Endodermal cell (in vitro differentiated cells): Measurements from ENCODE around the gene RAB17. TPM values are rescaled to one million over a fixed set of nuclear protein-coding genes. Genes with fewer than 3 reads are reported as not detected.
A peak's percentile ranks its signal among the peaks of the same experiment; 100 is the strongest.

Experiments used
- DNase-seq: peaks from one replicate; pipeline ENCODE4 v3.0.0-alpha.2; 2017
- H3K27ac ChIP-seq: 2 replicates; pipeline ENCODE4 v1.5.1; 2013; ENCODE audit warnings: mild to moderate bottlenecking, low read depth, low read length, moderate library complexity
- H3K27me3 ChIP-seq: 2 replicates; pipeline ENCODE4 v1.6.1; 2013; ENCODE audit warnings: mild to moderate bottlenecking, low read length, moderate library complexity; ENCODE audit not compliant: insufficient read depth, control insufficient read depth, poor library complexity, severe bottlenecking
- H3K36me3 ChIP-seq: 2 replicates; pipeline ENCODE4 v1.7.0; 2013; ENCODE audit warnings: mild to moderate bottlenecking, low read length, moderate library complexity; ENCODE audit not compliant: control insufficient read depth, insufficient read depth
- H3K4me1 ChIP-seq: one replicate; pipeline ENCODE4 v1.7.0; 2013; ENCODE audit warnings: low read length; ENCODE audit not compliant: control insufficient read depth, insufficient read depth
- H3K4me3 ChIP-seq: 2 replicates; pipeline ENCODE4 v1.5.1; 2013; ENCODE audit warnings: mild to moderate bottlenecking, low read length, moderate library complexity
- H3K9ac ChIP-seq: 2 replicates; pipeline ENCODE4 v1.6.1; 2013; ENCODE audit warnings: mild to moderate bottlenecking, low read length, moderate library complexity; ENCODE audit not compliant: poor library complexity, severe bottlenecking; ENCODE audit errors: extremely low read depth
- H3K9me3 ChIP-seq: 2 replicates; pipeline ENCODE4 v1.6.1; 2013; ENCODE audit warnings: mild to moderate bottlenecking, low read length, moderate library complexity; ENCODE audit not compliant: control insufficient read depth
- H3K27ac Mint-ChIP-seq: 2 replicates; pipeline ENCODE4 v1.8.0; 2020; ENCODE audit warnings: mixed read lengths
- H3K27me3 Mint-ChIP-seq: 2 replicates; pipeline ENCODE4 v1.8.0; 2021; ENCODE audit warnings: mild to moderate bottlenecking, mixed read lengths; ENCODE audit not compliant: insufficient read depth
- H3K36me3 Mint-ChIP-seq: 2 replicates; pipeline ENCODE4 v1.8.0; 2020; ENCODE audit warnings: low read depth, mixed read lengths
- H3K4me1 Mint-ChIP-seq: 2 replicates; pipeline ENCODE4 v1.8.0; 2020; ENCODE audit warnings: mixed read lengths
- H3K4me3 Mint-ChIP-seq: 2 replicates; pipeline ENCODE4 v1.8.0; 2020; ENCODE audit warnings: mild to moderate bottlenecking, moderate library complexity, mixed read lengths
- H3K9me3 Mint-ChIP-seq: 2 replicates; pipeline ENCODE4 v1.8.0; 2020; ENCODE audit warnings: mild to moderate bottlenecking, mixed read lengths
- CTCF ChIP-seq: fragments of 200-600 bp; sonication (generic); conservative IDR thresholded peaks from 2 replicates; pipeline ENCODE4 v1.5.0; 2021; ENCODE audit warnings: antibody characterized with exemption, mild to moderate bottlenecking
- WGBS, 2 experiments: methylation state at CpG; one replicate each; pipeline versions ENCODE4 v1.1.5 to v1.1.7; 2013; ENCODE audit warnings: missing lambda C conversion rate in 2 of 2, mixed read lengths in 1 of 2; ENCODE audit not compliant: insufficient coverage in 1 of 2, insufficient read length in 1 of 2; 5-methylcytosine and 5-hydroxymethylcytosine counted together
- total RNA-seq, 2 donors: library from RNA; stranded (reverse); fragmentation: NEBNext Ultra II Directional in 1 of 2; extraction: Animal tissue kit (Norgen Biotek cat#: 25700) in 1 of 2; gene quantifications; 2 replicates in 1 of 2; 3 replicates in 1 of 2; pipeline ENCODE4 v1.2.1, GENCODE V29; 2021

RAB17 gene
- total RNA-seq, 2 donors from 2014 or later, result 235 to 369 TPM

GRCh38 chr2:237629188-237629534 lies 38.6 kb upstream of the RAB17 start:
- WGBS, 2 experiments, result 94% methylated on average over 1 of the region's 1 CpG; no CpG with 5 or more reads in 1 of the 2 experiments
- Histone ChIP-seq H3K36me3 (peaks cover 56% of the 10 kb centered on the region), H3K9me3 (peaks cover 14% of the 10 kb centered on the region), H3K4me1 (peaks cover 6% of the 10 kb centered on the region), H3K27me3 (no peaks in the 10 kb centered on the region), H3K9ac (peak overlapping the region; percentile 70), H3K27ac (no peak overlapping the region), H3K4me3 (peak overlapping the region; percentile 96)
- Mint-ChIP-seq H3K27ac (no peak overlapping the region), H3K4me3 (peak overlapping the region; percentile 77), H3K36me3 (peaks cover 45% of the 10 kb centered on the region), H3K9me3 (peaks cover 5% of the 10 kb centered on the region), H3K4me1 (peaks cover 45% of the 10 kb centered on the region), H3K27me3 (peaks cover 20% of the 10 kb centered on the region)
- DNase-seq, result no peak
- TF ChIP-seq CTCF, result no peak

GRCh38 chr2:237628247-237629187 lies 38.0 kb upstream of the RAB17 start:
- peaks cover 49% of the 10 kb centered on the region for H3K36me3 ChIP-seq
- peak overlapping the region; percentile 77 for H3K4me3 Mint-ChIP-seq
- TF ChIP-seq CTCF, result no peak
- peak overlapping the region; percentile 66 for H3K27ac Mint-ChIP-seq
- DNase-seq, result no peak
- no peaks in the 10 kb centered on the region for H3K27me3 ChIP-seq
- no peaks in the 10 kb centered on the region for H3K9me3 Mint-ChIP-seq
- peak overlapping the region; percentile 96 for H3K4me3 ChIP-seq
- peaks cover 38% of the 10 kb centered on the region for H3K36me3 Mint-ChIP-seq
- peak overlapping the region; percentile 70 for H3K9ac ChIP-seq
- H3K27me3 Mint-ChIP-seq, result peaks cover 20% of the 10 kb centered on the region
- peaks cover 49% of the 10 kb centered on the region for H3K4me1 Mint-ChIP-seq
- H3K27ac ChIP-seq, result no peak overlapping the region
- 72 to 77% methylated on average over 11 to 14 of the region's 14 CpGs for WGBS, 2 experiments
- peaks cover 6% of the 10 kb centered on the region for H3K4me1 ChIP-seq
- H3K9me3 ChIP-seq, result peaks cover 7% of the 10 kb centered on the region

GRCh38 chr2:237627441-237628246 lies 37.1 kb upstream of the RAB17 start, which contains the start of gene LRRFIP1:
Gene LRRFIP1, plus strand, starts transcription at chr2:237627587. Its CDS starts 58 bp downstream, at chr2:237627645.
- peaks cover 50% of the 10 kb centered on the region for H3K4me1 Mint-ChIP-seq
- 1% methylated on average over 22 to 114 of the region's 114 CpGs for WGBS, 2 experiments

More at GRCh38 chr2:237627441-237628246, 37.1 kb upstream of the RAB17 start, which contains the start of gene LRRFIP1:
- H3K27ac Mint-ChIP-seq, result peak within 1 kb of the TSS; percentile 66
- TF ChIP-seq CTCF, result no peak
- Histone ChIP-seq H3K4me3 (peak within 1 kb of the TSS; percentile 96), H3K9me3 (no peaks in the 10 kb centered on the region), H3K9ac (peak within 1 kb of the TSS; percentile 70), H3K27me3 (no peaks in the 10 kb centered on the region), H3K36me3 (peaks cover 41% of the 10 kb centered on the region), H3K4me1 (peaks cover 6% of the 10 kb centered on the region), H3K27ac (no peak within 1 kb of the TSS)
- H3K9me3 Mint-ChIP-seq, result no peaks in the 10 kb centered on the region
- peaks cover 20% of the 10 kb centered on the region for H3K27me3 Mint-ChIP-seq
- peaks cover 31% of the 10 kb centered on the region for H3K36me3 Mint-ChIP-seq
- peak; percentile 77 for DNase-seq
- peak within 1 kb of the TSS; percentile 77 for H3K4me3 Mint-ChIP-seq
